Natural killer cell (primary cell): ENCODE data around the gene ARHGAP40. TPM values are rescaled to one million over a fixed set of nuclear protein-coding genes. Genes with fewer than 3 reads are reported as not detected.

ENCODE experiments used
- ATAC-seq, 3 donors: fragments of 150-1000 bp in 2 of 3; fragments of 200-7000 bp in 1 of 3; cut with Tn5 transposase; 1 replicate in 1 of 3; 2 replicates in 2 of 3; pipeline ENCODE4 v1.10.0; 2021; ENCODE audit warnings: mild to moderate bottlenecking in 2 of 3, moderate library complexity in 2 of 3
- DNase-seq, 2 donors: peaks; one replicate each; pipeline versions ENCODE4 v3.0.0 to v3.0.0-alpha.2; 2013 to 2021; ENCODE audit warnings: mixed read lengths in 1 of 2
- H3K27ac ChIP-seq: one replicate; pipeline ENCODE4 v1.5.1; 2013; ENCODE audit warnings: mild to moderate bottlenecking, low read length
- H3K27me3 ChIP-seq: one replicate; pipeline ENCODE4 v1.6.1; 2013; ENCODE audit warnings: low read length; ENCODE audit not compliant: control insufficient read depth, insufficient read depth
- H3K36me3 ChIP-seq: one replicate; pipeline ENCODE4 v1.6.1; 2013; ENCODE audit warnings: low read length; ENCODE audit not compliant: control insufficient read depth, insufficient read depth
- H3K4me1 ChIP-seq: one replicate; pipeline ENCODE4 v1.6.1; 2013; ENCODE audit warnings: low read length; ENCODE audit not compliant: control insufficient read depth, insufficient read depth
- H3K4me3 ChIP-seq: one replicate; pipeline ENCODE4 v1.5.1; 2013; ENCODE audit warnings: low read length
- H3K9me3 ChIP-seq: one replicate; pipeline ENCODE4 v1.6.1; 2013; ENCODE audit warnings: low read length; ENCODE audit not compliant: control insufficient read depth, insufficient read depth
- H3K27ac Mint-ChIP-seq, 2 donors: one replicate each; pipeline ENCODE4 v1.8.0; 2022; ENCODE audit warnings: mild to moderate bottlenecking in 2 of 2, mixed read lengths in 2 of 2, moderate library complexity in 1 of 2
- H3K27me3 Mint-ChIP-seq, 2 donors: one replicate each; pipeline ENCODE4 v1.8.0; 2022; ENCODE audit warnings: low read depth in 2 of 2, mixed read lengths in 2 of 2
- H3K36me3 Mint-ChIP-seq: one replicate; pipeline ENCODE4 v1.8.0; 2022; ENCODE audit warnings: mixed read lengths
- H3K4me1 Mint-ChIP-seq, 2 donors: one replicate each; pipeline ENCODE4 v1.8.0; 2022; ENCODE audit warnings: mixed read lengths in 2 of 2
- H3K4me3 Mint-ChIP-seq: one replicate; pipeline ENCODE4 v1.8.0; 2022; ENCODE audit warnings: mild to moderate bottlenecking, moderate library complexity, mixed read lengths
- H3K9me3 Mint-ChIP-seq, 2 donors: one replicate each; pipeline ENCODE4 v1.8.0; 2022; ENCODE audit warnings: mixed read lengths in 2 of 2
- CTCF ChIP-seq: fragments of 200-600 bp; IDR thresholded peaks from one replicate; pipeline ENCODE4 v1.8.0; 2022; ENCODE audit warnings: antibody characterized with exemption
- WGBS: methylation state at CpG from one replicate; pipeline ENCODE4 v1.1.7; 2013; ENCODE audit warnings: missing lambda C conversion rate; ENCODE audit not compliant: insufficient coverage; 5-methylcytosine and 5-hydroxymethylcytosine counted together
- intact Hi-C: fragments of 100-400 bp; cut with micrococcal nuclease; formaldehyde crosslinking; loops from one replicate; pipeline ENCODE4 v1.14.2; 2022
- total RNA-seq, 4 donors: library from RNA; stranded (reverse); fragments of 120-200 nt in 1 of 4; gene quantifications; one replicate each; pipeline versions ENCODE4 v1.2.3 to v1.2.4, GENCODE V29; 2013 to 2022

Gene ARHGAP40
- total RNA-seq, 3 donors from 2014 or later (not counting 1 experiment from before 2014, with no cell fraction given), result not detected

GRCh38 chr20:38624084-38624483 lies 22.5 kb downstream of the ARHGAP40 start:
- H3K27me3 Mint-ChIP-seq, result peaks cover 10 to 23% of the 10 kb centered on the region in 2 donors
- no peaks in the 10 kb centered on the region for H3K9me3 Mint-ChIP-seq
- no peaks in the 10 kb centered on the region for H3K36me3 ChIP-seq
- H3K27ac Mint-ChIP-seq, result no peak overlapping the region
- 70% methylated on average over 2 of the region's 2 CpGs for WGBS
- no peak for TF ChIP-seq CTCF
- H3K27ac ChIP-seq, result no peak overlapping the region
- H3K27me3 ChIP-seq, result no peaks in the 10 kb centered on the region
- no peaks in the 10 kb centered on the region for H3K4me1 ChIP-seq
- H3K4me3 Mint-ChIP-seq, result no peak overlapping the region
- H3K36me3 Mint-ChIP-seq, result no peaks in the 10 kb centered on the region
- no peak overlapping the region for H3K4me3 ChIP-seq
- H3K4me1 Mint-ChIP-seq, result no peaks in the 10 kb centered on the region
- ATAC-seq (no peak), DNase-seq (no peak)
- intact Hi-C loops, result no loop called here
- peaks cover 3% of the 10 kb centered on the region for H3K9me3 ChIP-seq

GRCh38 chr20:38625896-38626295 lies 24.3 kb downstream of the ARHGAP40 start:
- Mint-ChIP-seq H3K9me3 (no peaks in the 10 kb centered on the region), H3K36me3 (no peaks in the 10 kb centered on the region), H3K4me3 (no peak overlapping the region), H3K27me3 (peaks cover 12 to 15% of the 10 kb centered on the region in 2 donors), H3K4me1 (no peaks in the 10 kb centered on the region), H3K27ac (no peak overlapping the region)
- H3K27me3 ChIP-seq, result no peaks in the 10 kb centered on the region
- no peak for TF ChIP-seq CTCF
- H3K4me1 ChIP-seq, result no peaks in the 10 kb centered on the region
- H3K4me3 ChIP-seq, result no peak overlapping the region
- H3K36me3 ChIP-seq, result no peaks in the 10 kb centered on the region
- H3K27ac ChIP-seq, result no peak overlapping the region
- H3K9me3 ChIP-seq, result peaks cover 3% of the 10 kb centered on the region
- DNase-seq, result no peak
- no peak for ATAC-seq
- intact Hi-C loops, result no loop called here

GRCh38 chr20:38626921-38627659 lies 25.5 kb downstream of the ARHGAP40 start:
- H3K4me3 Mint-ChIP-seq, result no peak overlapping the region
- DNase-seq (no peak), ATAC-seq (peak in 1 of 3 donors; percentile 16)
- no peaks in the 10 kb centered on the region for H3K36me3 Mint-ChIP-seq
- intact Hi-C loops, result no loop called here
- 86% methylated on average over 10 of the region's 10 CpGs for WGBS
- no peaks in the 10 kb centered on the region for H3K9me3 Mint-ChIP-seq
- no peak overlapping the region for H3K4me3 ChIP-seq
- H3K36me3 ChIP-seq, result no peaks in the 10 kb centered on the region
- H3K9me3 ChIP-seq, result peaks cover 3% of the 10 kb centered on the region
- H3K27me3 Mint-ChIP-seq, result peaks cover 8 to 11% of the 10 kb centered on the region in 2 donors
- H3K27ac ChIP-seq, result no peak overlapping the region
- no peak overlapping the region for H3K27ac Mint-ChIP-seq
- no peak for TF ChIP-seq CTCF
- no peaks in the 10 kb centered on the region for H3K4me1 ChIP-seq
- no peaks in the 10 kb centered on the region for H3K27me3 ChIP-seq
- no peaks in the 10 kb centered on the region for H3K4me1 Mint-ChIP-seq
